ENCODE measurements around the gene SP1.
"Not testable (repeated sequence)": the region's sequence is repeated elsewhere in the genome, so short reads cannot be mapped to it uniquely, and the experiment has no call there.

Gene SP1

GRCh38 chr12:53358836-53359419 is 21.0 kb upstream of the SP1 start:
- DNase-seq (ENCODE audit: low read depth, low spot score), result no peak

- DNase-seq (ENCODE audit: low read depth, low spot score), result not testable (repeated sequence)
Observed at GRCh38 chr12:53361638-53362037, 18.3 kb upstream of the SP1 start.

- no peak for DNase-seq (ENCODE audit: low read depth, low spot score)
Observed at GRCh38 chr12:53365245-53365904, 14.6 kb upstream of the SP1 start.

- DNase-seq (ENCODE audit: low read depth, low spot score), result not testable (repeated sequence)
Observed at GRCh38 chr12:53373554-53374133, 6.3 kb upstream of the SP1 start.

- DNase-seq (ENCODE audit: low read depth, low spot score), result not testable (repeated sequence)
Observed at GRCh38 chr12:53374277-53374676, 5.7 kb upstream of the SP1 start.

- no peak for DNase-seq (ENCODE audit: low read depth, low spot score)
Observed at GRCh38 chr12:53376747-53377146, 3.2 kb upstream of the SP1 start.

- no peak for DNase-seq (ENCODE audit: low read depth, low spot score)
Observed at GRCh38 chr12:53378222-53378621, 1.8 kb upstream of the SP1 start.

- no peak for DNase-seq (ENCODE audit: low read depth, low spot score)
Observed at GRCh38 chr12:53378724-53379388, 1.1 kb upstream of the SP1 start.

GRCh38 chr12:53379389-53380103 is 430 bp upstream of the SP1 start:
- peak; percentile 98 for DNase-seq (ENCODE audit: low read depth, low spot score)

GRCh38 chr12:53380794-53381730 is 1.1 kb downstream of the SP1 start:
- no peak for DNase-seq (ENCODE audit: low read depth, low spot score)

- DNase-seq (ENCODE audit: low read depth, low spot score), result no peak
Observed at GRCh38 chr12:53381731-53382630, 2.0 kb downstream of the SP1 start.

- no peak for DNase-seq (ENCODE audit: low read depth, low spot score)
Observed at GRCh38 chr12:53383258-53383657, 3.3 kb downstream of the SP1 start.

- not testable (repeated sequence) for DNase-seq (ENCODE audit: low read depth, low spot score)
Observed at GRCh38 chr12:53386381-53386780, 6.4 kb downstream of the SP1 start.

GRCh38 chr12:53388932-53389331 is 9.0 kb downstream of the SP1 start:
- DNase-seq (ENCODE audit: low read depth, low spot score), result no peak

- DNase-seq (ENCODE audit: low read depth, low spot score), result no peak
Observed at GRCh38 chr12:53389702-53390101, 9.7 kb downstream of the SP1 start.

- DNase-seq (ENCODE audit: low read depth, low spot score), result no peak
Observed at GRCh38 chr12:53391724-53392123, 11.7 kb downstream of the SP1 start.

GRCh38 chr12:53399896-53400295 is 19.9 kb downstream of the SP1 start:
- no peak for DNase-seq (ENCODE audit: low read depth, low spot score)

GRCh38 chr12:53402351-53402750 is 22.4 kb downstream of the SP1 start:
- DNase-seq (ENCODE audit: low read depth, low spot score), result not testable (repeated sequence)

GRCh38 chr12:53402871-53403270 is 22.9 kb downstream of the SP1 start:
- DNase-seq (ENCODE audit: low read depth, low spot score), result no peak

GRCh38 chr12:53410951-53411350 is 31.0 kb downstream of the SP1 start:
- no peak for DNase-seq (ENCODE audit: low read depth, low spot score)
